MV-4-11 (cell line): ENCODE measurements around the gene PDLIM1.
"Not testable (repeated sequence)": the region's sequence is repeated elsewhere in the genome, so short reads cannot be mapped to it uniquely, and the experiment has no call there.

Source experiments
- DNase-seq: peaks from one replicate; lab custom pipeline; 2025; lab: John Stamatoyannopoulos, UW

The PDLIM1 gene

GRCh38 chr10:95240096-95240495 lies 50.7 kb downstream of the PDLIM1 start:
- DNase-seq = not testable (repeated sequence)

- no peak for DNase-seq
Observed at GRCh38 chr10:95237376-95238170, 53.2 kb downstream of the PDLIM1 start.

GRCh38 chr10:95236068-95236903 lies 54.5 kb downstream of the PDLIM1 start:
- peak; percentile 86 for DNase-seq

GRCh38 chr10:95235676-95236067 lies 55.1 kb downstream of the PDLIM1 start:
- no peak for DNase-seq

- no peak for DNase-seq
Observed at GRCh38 chr10:95234951-95235350, 55.9 kb downstream of the PDLIM1 start.

- DNase-seq = no peak
Observed at GRCh38 chr10:95233377-95234034, 57.3 kb downstream of the PDLIM1 start.

GRCh38 chr10:95230677-95231586 lies 59.9 kb downstream of the PDLIM1 start:
- DNase-seq = not testable (repeated sequence)

GRCh38 chr10:95229724-95230627 lies 60.8 kb downstream of the PDLIM1 start:
- no peak for DNase-seq

GRCh38 chr10:95228934-95229723 lies 61.7 kb downstream of the PDLIM1 start:
- not testable (repeated sequence) for DNase-seq

- no peak for DNase-seq
Observed at GRCh38 chr10:95225136-95225535, 65.7 kb downstream of the PDLIM1 start.

GRCh38 chr10:95221124-95221523 lies 69.7 kb downstream of the PDLIM1 start:
- DNase-seq = no peak

GRCh38 chr10:95220539-95220938 lies 70.3 kb downstream of the PDLIM1 start:
- no peak for DNase-seq

GRCh38 chr10:95217476-95217875 lies 73.3 kb downstream of the PDLIM1 start:
- peak; percentile 10 for DNase-seq

GRCh38 chr10:95214793-95215192 lies 76.0 kb downstream of the PDLIM1 start:
- DNase-seq = no peak

GRCh38 chr10:95214369-95214768 lies 76.4 kb downstream of the PDLIM1 start:
- DNase-seq = no peak

- DNase-seq = no peak
Observed at GRCh38 chr10:95211606-95212279, 79.1 kb downstream of the PDLIM1 start.

GRCh38 chr10:95209509-95210127 lies 81.2 kb downstream of the PDLIM1 start:
- DNase-seq = no peak

- no peak for DNase-seq
Observed at GRCh38 chr10:95208702-95209391, 82.0 kb downstream of the PDLIM1 start.
